NOMO-1 (cell line): Measurements from ENCODE around the gene ARID5B.
A peak's percentile ranks its signal among the peaks of the same experiment; 100 is the strongest.
"Not testable (repeated sequence)": the region's sequence is repeated elsewhere in the genome, so short reads cannot be mapped to it uniquely, and the experiment has no call there.

Source experiments
- DNase-seq, 2 experiments: peaks; one replicate each; lab custom pipeline; 2025; ENCODE audit not compliant: unreplicated experiment in 2 of 2; lab: John Stamatoyannopoulos, UW

The ARID5B gene

GRCh38 chr10:61900829-61901792, at the start of gene ARID5B:
Gene ARID5B (plus strand): TSS chr10:61901699. CDS start chr10:61901710, 11 bp downstream.
- peak; percentile 34 to 39 for DNase-seq

GRCh38 chr10:61852261-61852660, 49.2 kb upstream of the ARID5B start:
- DNase-seq, result no peak

GRCh38 chr10:61855771-61856170, 45.7 kb upstream of the ARID5B start:
- DNase-seq, result no peak

GRCh38 chr10:61857746-61858145, 43.8 kb upstream of the ARID5B start:
- no peak for DNase-seq

GRCh38 chr10:61859786-61860185, 41.7 kb upstream of the ARID5B start:
- DNase-seq, result no peak

- no peak for DNase-seq
These were observed 40.3 kb upstream of the ARID5B start for GRCh38 chr10:61860964-61861758.

- DNase-seq, result no peak
These were observed 37.5 kb upstream of the ARID5B start for GRCh38 chr10:61863981-61864380.

GRCh38 chr10:61866700-61867368, 34.7 kb upstream of the ARID5B start:
- no peak for DNase-seq

GRCh38 chr10:61867374-61867773, 34.1 kb upstream of the ARID5B start:
- DNase-seq, result not testable (repeated sequence)

- DNase-seq, result not testable (repeated sequence)
These were observed 33.7 kb upstream of the ARID5B start for GRCh38 chr10:61867817-61868216.

GRCh38 chr10:61869041-61869675, 32.3 kb upstream of the ARID5B start:
- DNase-seq, result no peak

GRCh38 chr10:61869774-61870525, 31.5 kb upstream of the ARID5B start:
- no peak for DNase-seq

GRCh38 chr10:61870526-61870895, 31.0 kb upstream of the ARID5B start:
- DNase-seq, result no peak

GRCh38 chr10:61871487-61871886, 30.0 kb upstream of the ARID5B start:
- no peak for DNase-seq

- no peak for DNase-seq
These were observed 23.4 kb upstream of the ARID5B start for GRCh38 chr10:61877887-61878739.

GRCh38 chr10:61878740-61879068, 22.8 kb upstream of the ARID5B start:
- no peak for DNase-seq

GRCh38 chr10:61882621-61883370, 18.7 kb upstream of the ARID5B start:
- no peak for DNase-seq

GRCh38 chr10:61883371-61884025, 18.0 kb upstream of the ARID5B start:
- DNase-seq, result peak in 1 of 2 experiments; percentile 8
